GM23338 (cell line): ENCODE measurements around the gene ELMOD3. TPM values are rescaled to one million over a fixed set of nuclear protein-coding genes. Genes with fewer than 3 reads are reported as not detected.

Source experiments
- ATAC-seq: fragments of 200-7000 bp; cut with Tn5 transposase; 3 replicates; pipeline ENCODE4 v1.9.1; 2020
- DNase-seq: peaks from one replicate; pipeline ENCODE4 v3.0.0-alpha.2; 2015; ENCODE audit warnings: low spot score
- H2AFZ ChIP-seq: fragments of 200-600 bp; sonication (generic); 2 replicates; pipeline ENCODE4 v1.8.0; 2016; ENCODE audit warnings: antibody characterized with exemption, mild to moderate bottlenecking, moderate library complexity
- H3F3A ChIP-seq: fragments of 200-600 bp; sonication (generic); replicated peaks from 2 replicates; pipeline ENCODE4 v1.8.0; 2017; ENCODE audit warnings: antibody characterized with exemption, mixed run types, low read depth
- H3K27ac ChIP-seq: fragments of 200-600 bp; sonication (generic); 2 replicates; pipeline ENCODE4 v1.6.1; 2016; ENCODE audit warnings: low read depth
- H3K27me3 ChIP-seq: fragments of 200-600 bp; sonication (generic); 2 replicates; pipeline ENCODE4 v1.8.0; 2016; ENCODE audit warnings: mild to moderate bottlenecking, mixed run types, moderate library complexity; ENCODE audit not compliant: insufficient read depth
- H3K36me3 ChIP-seq: fragments of 200-600 bp; sonication (generic); 2 replicates; pipeline ENCODE4 v1.8.0; 2016; ENCODE audit warnings: mild to moderate bottlenecking; ENCODE audit not compliant: insufficient read depth
- H3K4me1 ChIP-seq: fragments of 200-600 bp; sonication (generic); 2 replicates; pipeline ENCODE4 v1.8.0; 2016; ENCODE audit warnings: mild to moderate bottlenecking, moderate library complexity; ENCODE audit not compliant: insufficient read depth
- H3K4me2 ChIP-seq: fragments of 200-600 bp; sonication (generic); 2 replicates; pipeline ENCODE4 v1.7.1; 2017; ENCODE audit warnings: mixed run types
- H3K4me3 ChIP-seq: fragments of 200-600 bp; sonication (generic); 2 replicates; pipeline ENCODE4 v1.6.1; 2016; ENCODE audit warnings: mixed run types
- H3K79me2 ChIP-seq: fragments of 200-600 bp; sonication (generic); replicated peaks from 2 replicates; pipeline ENCODE4 v1.8.0; 2017; ENCODE audit warnings: mild to moderate bottlenecking; ENCODE audit not compliant: insufficient read depth
- H3K9me2 ChIP-seq: fragments of 200-600 bp; sonication (generic); 2 replicates; pipeline ENCODE4 v1.8.0; 2017; ENCODE audit not compliant: insufficient read depth
- H4K20me1 ChIP-seq: fragments of 200-600 bp; sonication (generic); replicated peaks from 2 replicates; pipeline ENCODE4 v1.8.0; 2017; ENCODE audit warnings: mild to moderate bottlenecking; ENCODE audit not compliant: insufficient read depth
- H3K27ac Mint-ChIP-seq: 2 replicates; pipeline ENCODE4 v1.8.0; 2020; ENCODE audit warnings: inconsistent platforms, mild to moderate bottlenecking, moderate library complexity, mixed read lengths
- H3K27me3 Mint-ChIP-seq: 3 replicates; pipeline ENCODE4 v1.8.0; 2022; ENCODE audit warnings: low read depth, mild to moderate bottlenecking, moderate library complexity, mixed read lengths, inconsistent platforms; ENCODE audit not compliant: insufficient read depth, poor library complexity
- H3K36me3 Mint-ChIP-seq: 3 replicates; pipeline ENCODE4 v1.8.0; 2021; ENCODE audit warnings: low read depth, mild to moderate bottlenecking, inconsistent platforms, moderate library complexity, mixed read lengths
- H3K4me1 Mint-ChIP-seq: 3 replicates; pipeline ENCODE4 v1.8.0; 2020; ENCODE audit warnings: mild to moderate bottlenecking, inconsistent platforms, mixed read lengths
- H3K4me3 Mint-ChIP-seq: 3 replicates; pipeline ENCODE4 v1.8.0; 2021; ENCODE audit warnings: moderate library complexity, mild to moderate bottlenecking, inconsistent platforms, mixed read lengths
- H3K9me3 Mint-ChIP-seq: 3 replicates; pipeline ENCODE4 v1.8.0; 2020; ENCODE audit warnings: moderate library complexity, mild to moderate bottlenecking, inconsistent platforms, mixed read lengths
- CREB1 ChIP-seq: fragments of 250-450 bp; sonication (Bioruptor Pico); IDR thresholded peaks from 2 replicates; pipeline ENCODE4 v1.5.0; 2020; ENCODE audit warnings: low read depth, mild to moderate bottlenecking, moderate library complexity
- EZH2 ChIP-seq: fragments of 200-600 bp; sonication (generic); IDR thresholded peaks from one replicate; pipeline ENCODE4 v1.8.0; 2017; ENCODE audit warnings: antibody characterized with exemption, mild to moderate bottlenecking, low read depth; ENCODE audit not compliant: unreplicated experiment
- EZH2phosphoT487 ChIP-seq: fragments of 200-600 bp; sonication (generic); IDR thresholded peaks from one replicate; pipeline ENCODE4 v1.8.1; 2018; ENCODE audit warnings: antibody characterized with exemption; ENCODE audit not compliant: unreplicated experiment
- JUNB ChIP-seq: IDR thresholded peaks from one replicate; pipeline ENCODE4 v1.6.1; 2016; ENCODE audit warnings: antibody characterized with exemption; ENCODE audit not compliant: unreplicated experiment
- NANOG ChIP-seq: IDR thresholded peaks from 2 replicates; pipeline ENCODE4 v1.6.1; 2016; ENCODE audit warnings: antibody characterized with exemption, borderline replicate concordance
- POLR2AphosphoS5 ChIP-seq: IDR thresholded peaks from 2 replicates; pipeline ENCODE4 v1.6.1; 2016; ENCODE audit warnings: antibody characterized with exemption, low read depth
- STAT1 ChIP-seq: IDR thresholded peaks from one replicate; pipeline ENCODE4 v1.6.1; 2016; ENCODE audit warnings: antibody characterized with exemption; ENCODE audit not compliant: unreplicated experiment
- ZNF114 ChIP-seq: fragments of 250-450 bp; sonication (Bioruptor Pico); IDR thresholded peaks from 2 replicates; pipeline ENCODE4 v1.5.0; 2020; ENCODE audit warnings: mild to moderate bottlenecking, moderate library complexity
- ZNF331 ChIP-seq: fragments of 250-450 bp; sonication (Bioruptor Pico); IDR thresholded peaks from 2 replicates; pipeline ENCODE4 v1.5.0; 2020; ENCODE audit warnings: low read depth, mild to moderate bottlenecking, moderate library complexity
- polyA plus RNA-seq: library from polyadenylated mRNA; unstranded; fragments of >200 nt; fragmentation: Nextera tagmentation; extraction: Ambion mirVana; gene quantifications from 2 replicates; pipeline ENCODE4 v1.2.1, GENCODE V29; 2016
- total RNA-seq: library from RNA; depleted of rRNA; stranded (reverse); fragments of >200 nt; shearing (Covaris generic); gene quantifications from 2 replicates; pipeline ENCODE4 v1.2.3, GENCODE V29; 2014
- TF ChIP-seq, protein P1 (sequence below): IDR thresholded peaks from 2 replicates; pipeline ENCODE4 v1.6.1; 2016; ENCODE audit warnings: antibody characterized with exemption
- TF ChIP-seq, protein P2 (sequence below), 2 experiments: fragments of 200-600 bp in 1 of 2; sonication (generic) in 1 of 2; conservative IDR thresholded peaks; 2 replicates each; pipeline versions ENCODE4 v1.5.1 to v1.6.1; 2016 to 2017; ENCODE audit warnings: antibody characterized with exemption in 2 of 2, low read depth in 2 of 2, mild to moderate bottlenecking in 2 of 2, moderate library complexity in 1 of 2
- TF ChIP-seq, protein P3 (sequence below): IDR thresholded peaks from one replicate; pipeline ENCODE4 v1.6.1; 2018; ENCODE audit warnings: antibody characterized with exemption; ENCODE audit not compliant: unreplicated experiment

Gene ELMOD3
- total and polyA plus RNA-seq, 2 experiments from 2014 or later = 8.6 to 8.9 TPM

DNA sequence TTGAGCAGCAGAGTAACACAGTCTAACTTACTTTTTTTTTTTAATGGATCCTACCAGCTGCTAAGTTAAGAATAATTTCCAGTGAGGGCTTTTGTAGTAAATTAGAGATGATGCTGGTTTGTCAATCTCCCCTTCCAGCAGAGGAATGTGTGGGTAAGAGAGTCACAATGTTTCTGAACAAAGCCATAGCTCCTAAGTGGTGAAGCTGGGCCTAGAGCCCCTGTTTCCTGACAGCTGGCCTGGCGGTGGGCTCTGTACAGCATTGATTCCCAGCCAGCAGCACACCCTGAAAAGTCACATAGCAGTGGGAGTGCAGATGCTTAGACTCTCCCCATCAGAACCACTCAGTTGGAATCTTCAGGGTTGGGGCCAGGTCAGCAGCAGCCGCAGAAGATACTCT lies 31.2 kb downstream of the ELMOD3 start:
- TF ChIP-seq CREB1 = no peak
- Mint-ChIP-seq H3K9me3 (peaks cover 8% of the 10 kb centered on the region), H3K36me3 (peaks cover 19% of the 10 kb centered on the region), H3K4me1 (peaks cover 27% of the 10 kb centered on the region), H3K27me3 (peaks cover 7% of the 10 kb centered on the region), H3K27ac (no peak overlapping the region), H3K4me3 (no peak overlapping the region)
- no peak overlapping the region for H3K27ac ChIP-seq
- H3K4me1 ChIP-seq = peaks cover 12% of the 10 kb centered on the region
- ATAC-seq (peak; percentile 19; the same call in 1 of the 3 replicates), DNase-seq (no peak)
- H3K9me2 ChIP-seq = no peaks in the 10 kb centered on the region
- no peaks in the 10 kb centered on the region for H3K27me3 ChIP-seq
- H3F3A ChIP-seq = 0 out of 2 replicates have a peak, but pooled peaks cover 4% of the 10 kb centered on the region
- no peak overlapping the region for H3K4me2 ChIP-seq
- no peaks in the 10 kb centered on the region for H4K20me1 ChIP-seq
- peaks cover 5% of the 10 kb centered on the region for H3K36me3 ChIP-seq
- no peak overlapping the region for H2AFZ ChIP-seq
- no peak overlapping the region for H3K4me3 ChIP-seq
- H3K79me2 ChIP-seq = no peaks in the 10 kb centered on the region

DNA sequence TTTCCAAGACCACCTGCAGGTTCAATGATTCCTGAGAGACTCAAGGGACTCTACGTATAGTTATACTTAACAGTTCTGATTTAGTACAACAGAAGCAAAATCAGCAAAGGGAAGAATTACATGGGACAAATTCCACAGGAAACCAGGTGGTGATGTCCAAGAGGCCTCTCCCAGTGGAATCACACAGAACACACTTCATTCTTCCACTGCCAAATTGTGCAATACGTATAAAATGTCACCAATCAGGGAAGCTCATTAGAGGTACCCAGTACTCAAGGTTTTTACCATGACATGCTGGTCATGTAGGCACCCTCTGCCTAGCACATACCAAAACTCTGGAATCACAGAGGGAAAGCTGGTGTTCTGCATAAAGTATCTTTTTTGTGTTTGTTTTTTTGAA lies 33.2 kb downstream of the ELMOD3 start:
- no peak overlapping the region for H3K4me3 ChIP-seq
- no peaks in the 10 kb centered on the region for H3K79me2 ChIP-seq
- H3K36me3 Mint-ChIP-seq = peaks cover 7% of the 10 kb centered on the region; the same call in 2 of the 3 replicates
- no peak overlapping the region for H3K4me3 Mint-ChIP-seq
- no peak overlapping the region for H3K27ac Mint-ChIP-seq
- 0 out of 2 replicates have a peak, but pooled peaks cover 7% of the 10 kb centered on the region for H3F3A ChIP-seq
- DNase-seq (no peak), ATAC-seq (no peak)
- H4K20me1 ChIP-seq = no peaks in the 10 kb centered on the region
- H2AFZ ChIP-seq = no peak overlapping the region
- no peaks in the 10 kb centered on the region for H3K9me3 Mint-ChIP-seq
- H3K4me2 ChIP-seq = no peak overlapping the region
- H3K9me2 ChIP-seq = no peaks in the 10 kb centered on the region
- H3K4me1 ChIP-seq = peaks cover 16% of the 10 kb centered on the region
- H3K27ac ChIP-seq = no peak overlapping the region
- no peaks in the 10 kb centered on the region for H3K27me3 ChIP-seq
- peaks cover 7% of the 10 kb centered on the region for H3K27me3 Mint-ChIP-seq
- H3K36me3 ChIP-seq = no peaks in the 10 kb centered on the region
- peaks cover 33% of the 10 kb centered on the region for H3K4me1 Mint-ChIP-seq
- no peak for TF ChIP-seq CREB1
- TF ChIP-seq STAT1 = no peak
- TF ChIP-seq, protein P1, sequence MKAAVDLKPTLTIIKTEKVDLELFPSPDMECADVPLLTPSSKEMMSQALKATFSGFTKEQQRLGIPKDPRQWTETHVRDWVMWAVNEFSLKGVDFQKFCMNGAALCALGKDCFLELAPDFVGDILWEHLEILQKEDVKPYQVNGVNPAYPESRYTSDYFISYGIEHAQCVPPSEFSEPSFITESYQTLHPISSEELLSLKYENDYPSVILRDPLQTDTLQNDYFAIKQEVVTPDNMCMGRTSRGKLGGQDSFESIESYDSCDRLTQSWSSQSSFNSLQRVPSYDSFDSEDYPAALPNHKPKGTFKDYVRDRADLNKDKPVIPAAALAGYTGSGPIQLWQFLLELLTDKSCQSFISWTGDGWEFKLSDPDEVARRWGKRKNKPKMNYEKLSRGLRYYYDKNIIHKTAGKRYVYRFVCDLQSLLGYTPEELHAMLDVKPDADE = no peak
- TF ChIP-seq NANOG = no peak
- TF ChIP-seq ZNF114 = no peak
- TF ChIP-seq EZH2 = no peak
- TF ChIP-seq ZNF331 (CRISPR knock-in tag) = no peak
- TF ChIP-seq, protein P2, sequence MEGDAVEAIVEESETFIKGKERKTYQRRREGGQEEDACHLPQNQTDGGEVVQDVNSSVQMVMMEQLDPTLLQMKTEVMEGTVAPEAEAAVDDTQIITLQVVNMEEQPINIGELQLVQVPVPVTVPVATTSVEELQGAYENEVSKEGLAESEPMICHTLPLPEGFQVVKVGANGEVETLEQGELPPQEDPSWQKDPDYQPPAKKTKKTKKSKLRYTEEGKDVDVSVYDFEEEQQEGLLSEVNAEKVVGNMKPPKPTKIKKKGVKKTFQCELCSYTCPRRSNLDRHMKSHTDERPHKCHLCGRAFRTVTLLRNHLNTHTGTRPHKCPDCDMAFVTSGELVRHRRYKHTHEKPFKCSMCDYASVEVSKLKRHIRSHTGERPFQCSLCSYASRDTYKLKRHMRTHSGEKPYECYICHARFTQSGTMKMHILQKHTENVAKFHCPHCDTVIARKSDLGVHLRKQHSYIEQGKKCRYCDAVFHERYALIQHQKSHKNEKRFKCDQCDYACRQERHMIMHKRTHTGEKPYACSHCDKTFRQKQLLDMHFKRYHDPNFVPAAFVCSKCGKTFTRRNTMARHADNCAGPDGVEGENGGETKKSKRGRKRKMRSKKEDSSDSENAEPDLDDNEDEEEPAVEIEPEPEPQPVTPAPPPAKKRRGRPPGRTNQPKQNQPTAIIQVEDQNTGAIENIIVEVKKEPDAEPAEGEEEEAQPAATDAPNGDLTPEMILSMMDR (conservative IDR thresholded peaks at IDR 0.05; ENCODE audit: low read depth in 2 of 2) = no peak
- TF ChIP-seq, protein P3, sequence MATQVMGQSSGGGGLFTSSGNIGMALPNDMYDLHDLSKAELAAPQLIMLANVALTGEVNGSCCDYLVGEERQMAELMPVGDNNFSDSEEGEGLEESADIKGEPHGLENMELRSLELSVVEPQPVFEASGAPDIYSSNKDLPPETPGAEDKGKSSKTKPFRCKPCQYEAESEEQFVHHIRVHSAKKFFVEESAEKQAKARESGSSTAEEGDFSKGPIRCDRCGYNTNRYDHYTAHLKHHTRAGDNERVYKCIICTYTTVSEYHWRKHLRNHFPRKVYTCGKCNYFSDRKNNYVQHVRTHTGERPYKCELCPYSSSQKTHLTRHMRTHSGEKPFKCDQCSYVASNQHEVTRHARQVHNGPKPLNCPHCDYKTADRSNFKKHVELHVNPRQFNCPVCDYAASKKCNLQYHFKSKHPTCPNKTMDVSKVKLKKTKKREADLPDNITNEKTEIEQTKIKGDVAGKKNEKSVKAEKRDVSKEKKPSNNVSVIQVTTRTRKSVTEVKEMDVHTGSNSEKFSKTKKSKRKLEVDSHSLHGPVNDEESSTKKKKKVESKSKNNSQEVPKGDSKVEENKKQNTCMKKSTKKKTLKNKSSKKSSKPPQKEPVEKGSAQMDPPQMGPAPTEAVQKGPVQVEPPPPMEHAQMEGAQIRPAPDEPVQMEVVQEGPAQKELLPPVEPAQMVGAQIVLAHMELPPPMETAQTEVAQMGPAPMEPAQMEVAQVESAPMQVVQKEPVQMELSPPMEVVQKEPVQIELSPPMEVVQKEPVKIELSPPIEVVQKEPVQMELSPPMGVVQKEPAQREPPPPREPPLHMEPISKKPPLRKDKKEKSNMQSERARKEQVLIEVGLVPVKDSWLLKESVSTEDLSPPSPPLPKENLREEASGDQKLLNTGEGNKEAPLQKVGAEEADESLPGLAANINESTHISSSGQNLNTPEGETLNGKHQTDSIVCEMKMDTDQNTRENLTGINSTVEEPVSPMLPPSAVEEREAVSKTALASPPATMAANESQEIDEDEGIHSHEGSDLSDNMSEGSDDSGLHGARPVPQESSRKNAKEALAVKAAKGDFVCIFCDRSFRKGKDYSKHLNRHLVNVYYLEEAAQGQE = no peak
- no peak for TF ChIP-seq JUNB
- no peak for TF ChIP-seq EZH2phosphoT487
- TF ChIP-seq POLR2AphosphoS5 = no peak
